NOMO-1 (cell line): Measurements from ENCODE around the gene ZNF417.
"Not testable (repeated sequence)": the region's sequence is repeated elsewhere in the genome, so short reads cannot be mapped to it uniquely, and the experiment has no call there.

Source experiments
- DNase-seq, 2 experiments: peaks; one replicate each; lab custom pipeline; 2025; ENCODE audit not compliant: unreplicated experiment in 2 of 2; lab: John Stamatoyannopoulos, UW

The ZNF417 gene

GRCh38 chr19:57916168-57916995 lies at the start of gene ZNF417:
Gene ZNF417, minus strand, starts transcription at chr19:57916592. Its CDS starts 181 bp downstream, at chr19:57916411.
- DNase-seq, result peak; percentile 91 to 96

DNA sequence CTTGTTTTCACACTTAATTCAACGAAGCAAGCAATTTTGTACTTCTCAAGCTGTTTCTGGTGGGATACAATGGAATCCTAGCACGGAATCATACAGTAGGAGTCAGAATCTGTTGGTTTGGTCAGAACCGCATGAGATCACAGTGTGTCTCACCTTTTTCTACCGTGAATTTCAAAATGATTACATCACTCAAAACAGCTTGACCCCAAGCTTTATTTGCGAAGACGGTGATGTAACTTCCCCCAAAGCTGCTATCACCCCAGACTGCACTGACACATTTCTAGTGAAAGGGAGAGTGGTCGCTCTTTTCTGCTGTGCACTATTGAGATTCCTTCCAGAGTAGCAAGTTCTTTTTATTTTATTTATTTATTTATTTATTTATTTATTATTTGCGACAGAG lies 48.4 kb upstream of the ZNF417 start:
- DNase-seq, result no peak

DNA sequence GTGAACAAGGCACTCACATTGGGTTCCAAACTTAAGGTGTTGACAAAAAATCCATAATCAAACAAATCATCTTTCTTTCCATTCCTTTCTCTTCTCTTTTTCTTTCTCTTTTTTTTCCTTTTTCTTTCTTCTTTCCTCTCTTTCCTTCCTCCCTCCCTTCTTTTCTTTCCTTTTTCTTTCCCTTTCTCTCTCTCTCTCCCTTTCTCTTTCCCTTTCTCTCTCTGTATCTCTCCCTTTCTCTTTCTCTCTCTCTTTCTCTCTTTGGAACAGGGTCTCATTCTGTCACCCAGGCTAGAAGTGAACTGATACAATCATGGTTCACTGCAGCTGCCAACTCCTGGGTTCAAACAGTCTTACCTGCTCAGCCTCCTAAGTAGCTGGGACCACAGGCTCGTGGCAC lies 45.4 kb upstream of the ZNF417 start:
- no peak for DNase-seq

DNA sequence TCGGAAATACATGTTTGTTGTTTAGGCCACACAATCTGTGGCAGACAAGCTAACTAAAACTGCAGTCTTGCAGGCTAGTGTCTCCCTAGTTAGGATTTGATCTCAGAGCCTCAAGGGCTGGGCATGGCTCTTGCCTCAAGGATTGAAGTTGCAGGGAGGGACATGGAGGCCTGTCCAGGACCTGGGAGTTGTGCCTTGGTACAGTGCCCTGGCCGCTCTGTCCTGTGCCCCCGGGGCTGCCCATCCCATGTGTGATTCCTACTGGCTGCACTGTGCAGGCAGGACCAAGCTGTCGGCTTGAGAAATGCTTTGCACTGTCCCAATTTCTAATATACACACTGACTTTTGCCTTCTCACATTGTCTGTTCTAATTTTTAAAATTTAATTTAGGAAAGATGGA lies 38.6 kb upstream of the ZNF417 start:
- DNase-seq, result no peak

DNA sequence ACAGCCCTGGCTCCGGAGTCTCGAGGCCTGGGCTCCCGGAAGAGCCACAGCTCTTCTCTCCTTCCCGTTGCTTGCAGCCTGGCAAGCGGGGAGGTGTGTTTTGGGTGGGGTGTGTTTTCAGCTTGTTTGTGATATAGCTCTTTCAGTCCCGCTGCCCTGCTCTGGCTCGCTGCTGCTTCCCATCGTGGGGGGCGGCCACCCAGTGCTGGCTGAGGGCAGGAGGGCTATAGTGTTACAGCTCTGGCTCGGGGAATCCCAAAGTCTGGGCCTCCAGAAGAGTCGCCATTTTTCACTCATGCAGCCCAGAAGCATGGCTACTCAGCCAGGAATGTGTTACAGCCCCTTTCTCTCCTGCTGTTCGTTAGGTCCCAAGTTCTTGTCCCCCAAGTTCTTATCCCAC lies 33.3 kb upstream of the ZNF417 start:
- no peak for DNase-seq

DNA sequence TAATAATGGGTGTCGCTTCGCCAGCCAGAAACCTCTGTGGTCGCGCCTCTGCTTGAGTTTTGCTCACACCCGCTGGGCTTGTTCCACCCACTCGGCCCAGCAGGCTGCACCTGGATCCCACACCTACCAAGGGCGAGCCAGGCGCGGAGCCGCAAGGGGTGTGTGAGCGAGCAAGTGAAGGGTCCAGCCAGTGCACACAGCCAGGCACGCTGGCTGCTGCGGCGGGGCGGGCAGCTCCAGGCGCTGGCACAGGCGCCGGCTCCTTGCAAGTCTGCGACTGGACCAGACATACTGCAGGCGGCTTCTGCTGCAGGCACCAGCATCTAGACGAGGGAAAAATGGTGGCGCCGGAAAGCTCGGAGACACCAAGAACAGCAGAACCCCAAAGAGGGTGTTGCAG lies 32.9 kb upstream of the ZNF417 start:
- DNase-seq, result no peak

GRCh38 chr19:57947419-57948134 lies 31.2 kb upstream of the ZNF417 start, which contains the start of gene ZNF256:
Gene ZNF256, minus strand, starts transcription at chr19:57947706. Its CDS starts 232 bp downstream, at chr19:57947474.
- peak; percentile 79 to 87 for DNase-seq

GRCh38 chr19:57947088-57947418 lies 30.7 kb upstream of the ZNF417 start:
- no peak for DNase-seq

GRCh38 chr19:57946316-57946715 lies 29.9 kb upstream of the ZNF417 start:
- DNase-seq, result peak in 1 of 2 experiments; percentile 3

DNA sequence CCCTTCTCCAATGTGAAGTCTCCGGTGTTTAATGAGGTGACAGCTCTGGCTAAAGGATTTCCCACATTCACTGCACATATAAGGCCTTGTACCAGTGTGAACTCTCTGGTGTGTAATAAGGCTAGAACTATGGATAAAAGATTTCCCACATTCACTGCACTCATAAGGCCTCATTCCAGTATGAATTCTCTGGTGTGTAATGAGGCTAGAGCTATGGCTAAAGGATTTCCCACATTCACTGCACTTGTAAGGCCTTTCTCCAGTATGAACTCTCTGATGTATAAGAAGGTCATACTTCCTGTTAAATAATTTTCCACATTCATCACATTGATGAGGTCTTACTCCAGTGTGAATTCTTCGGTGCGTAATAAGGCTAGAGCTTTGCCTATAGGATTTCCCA lies 25.2 kb upstream of the ZNF417 start:
- no peak for DNase-seq

DNA sequence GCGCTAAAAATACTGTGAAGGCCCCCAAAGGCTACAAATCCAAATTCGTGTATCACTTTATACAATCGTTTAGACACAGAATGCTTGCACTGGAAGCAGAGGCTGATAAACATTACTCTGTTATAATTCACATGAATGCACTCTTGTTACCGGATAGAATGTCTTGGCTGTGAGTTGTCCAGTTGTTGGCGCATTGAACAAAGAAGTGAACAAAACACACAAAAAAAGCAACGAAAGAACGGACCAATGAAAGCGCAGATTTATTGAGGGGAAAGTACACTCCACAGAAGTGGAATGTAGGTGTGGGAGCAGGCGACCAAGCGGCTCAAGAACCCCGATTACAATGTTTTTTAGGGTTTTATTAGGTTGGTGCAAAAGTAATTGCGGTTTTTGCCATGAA lies 19.3 kb upstream of the ZNF417 start:
- no peak for DNase-seq

DNA sequence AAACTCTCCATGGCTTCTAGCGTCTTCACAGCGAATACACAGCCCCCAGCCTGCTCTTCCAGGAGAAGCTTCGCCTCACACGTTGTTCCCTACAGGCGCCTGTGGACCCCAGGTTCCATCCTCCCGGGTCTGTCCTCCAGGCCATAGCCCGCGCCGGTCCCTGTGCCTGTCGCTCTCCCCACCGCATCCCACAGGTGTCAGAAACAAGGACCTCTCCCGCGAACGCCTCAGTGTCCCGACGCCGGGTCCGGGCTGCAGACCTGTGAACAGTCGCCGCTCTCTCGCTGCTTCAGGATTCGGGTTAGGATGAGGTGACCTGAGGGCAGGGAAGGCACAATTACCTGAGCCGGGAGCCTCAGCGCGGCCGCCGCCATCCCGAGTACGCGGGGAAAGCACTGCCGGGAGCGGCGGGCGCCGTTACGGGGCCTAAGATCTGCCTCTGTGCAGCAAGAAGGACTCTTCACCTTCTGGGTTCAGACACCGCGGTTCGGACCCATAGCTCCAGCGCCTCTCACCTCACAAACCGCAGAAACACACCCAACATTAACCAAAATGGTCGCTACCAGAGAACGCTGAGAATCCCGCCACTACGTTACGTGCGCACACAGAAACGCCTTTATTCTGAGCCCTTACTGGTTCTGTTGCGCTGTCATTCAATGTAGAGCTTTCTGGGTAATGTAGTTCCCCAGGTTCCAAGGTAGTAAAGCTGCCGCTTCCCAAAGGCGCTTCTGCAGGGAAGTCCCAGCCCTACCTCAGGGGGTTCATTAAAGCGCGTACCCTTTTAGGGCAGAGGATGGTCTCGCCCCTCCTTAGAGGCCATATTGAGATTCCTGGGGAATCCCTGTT lies 18.7 kb upstream of the ZNF417 start, which contains the start of gene ZNF418:
ZNF418 (minus strand) TSS at position 583 of the 846 bp plus-strand sequence. CDS start 1,580 bp downstream, outside the sequence.
- DNase-seq, result no peak

- no peak for DNase-seq
These were observed 11.2 kb upstream of the ZNF417 start for GRCh38 chr19:57927587-57927986.

DNA sequence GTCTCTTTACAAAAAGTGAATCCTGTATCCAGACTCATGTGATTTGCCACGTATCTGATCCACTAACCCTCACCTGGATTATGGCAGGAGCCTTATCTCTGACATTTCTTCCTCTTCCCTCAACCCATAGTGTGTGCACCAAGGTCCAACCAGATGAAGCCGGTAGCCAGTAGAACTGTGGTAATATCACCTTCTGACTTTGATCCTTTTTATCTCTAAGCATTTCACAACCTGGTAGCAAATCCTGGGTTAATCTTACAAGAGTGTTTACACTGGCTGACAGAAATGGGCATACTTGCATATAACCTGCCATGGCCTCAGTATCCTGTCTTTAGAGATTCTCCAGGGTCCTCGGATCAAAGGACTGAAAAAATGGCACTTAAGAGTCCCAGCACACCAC lies 1.9 kb downstream of the ZNF417 start:
- DNase-seq, result no peak

GRCh38 chr19:57907394-57907793 lies 9.0 kb downstream of the ZNF417 start:
- no peak for DNase-seq

DNA sequence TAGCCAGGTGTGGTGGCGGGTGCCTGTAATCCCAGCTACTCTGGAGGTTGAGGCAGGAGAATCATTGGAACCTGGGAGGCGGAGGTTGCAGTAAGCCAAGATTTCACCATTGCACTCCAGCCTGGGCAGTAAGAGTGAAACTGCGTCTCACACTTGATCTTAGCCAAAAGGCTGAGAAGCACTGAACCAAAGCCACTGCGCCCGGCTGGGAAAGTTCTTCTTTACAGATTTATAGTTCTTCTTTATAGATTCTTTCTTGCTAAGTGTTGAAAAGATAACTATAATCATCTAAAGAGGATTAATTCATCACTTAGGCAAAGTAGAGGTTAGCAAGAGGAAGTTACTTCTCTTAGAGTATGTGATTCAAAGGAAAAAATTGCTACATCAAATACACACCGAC lies 11.1 kb downstream of the ZNF417 start:
- no peak for DNase-seq

DNA sequence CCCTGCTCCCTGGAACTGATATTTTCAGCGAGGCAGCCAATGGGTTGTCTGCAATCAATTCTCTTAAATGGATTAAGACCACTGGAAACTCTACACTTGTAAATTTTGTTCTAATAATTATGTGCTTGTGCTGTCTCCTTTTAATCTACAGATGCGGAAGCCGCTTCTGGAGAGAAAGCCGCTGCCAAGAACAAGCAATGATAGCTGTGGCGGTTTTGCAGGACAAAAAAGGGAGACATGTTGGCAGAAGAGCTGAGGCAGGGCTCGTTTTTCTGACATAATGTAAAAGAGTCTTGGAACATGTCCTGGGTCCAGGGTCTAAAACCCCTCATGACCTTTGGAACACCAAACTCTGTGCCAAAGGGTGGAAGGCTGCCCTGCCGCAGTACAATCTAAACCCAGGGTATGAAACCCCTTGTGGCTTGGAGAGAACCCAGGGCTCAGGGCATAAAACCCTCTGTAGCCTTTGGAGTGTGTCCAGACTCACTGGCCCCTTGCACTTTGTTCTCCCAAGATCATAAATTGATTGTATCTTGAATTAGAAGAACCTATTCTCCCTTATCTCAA lies 12.7 kb downstream of the ZNF417 start:
- no peak for DNase-seq

GRCh38 chr19:57900311-57900710 lies 16.1 kb downstream of the ZNF417 start:
- no peak for DNase-seq

DNA sequence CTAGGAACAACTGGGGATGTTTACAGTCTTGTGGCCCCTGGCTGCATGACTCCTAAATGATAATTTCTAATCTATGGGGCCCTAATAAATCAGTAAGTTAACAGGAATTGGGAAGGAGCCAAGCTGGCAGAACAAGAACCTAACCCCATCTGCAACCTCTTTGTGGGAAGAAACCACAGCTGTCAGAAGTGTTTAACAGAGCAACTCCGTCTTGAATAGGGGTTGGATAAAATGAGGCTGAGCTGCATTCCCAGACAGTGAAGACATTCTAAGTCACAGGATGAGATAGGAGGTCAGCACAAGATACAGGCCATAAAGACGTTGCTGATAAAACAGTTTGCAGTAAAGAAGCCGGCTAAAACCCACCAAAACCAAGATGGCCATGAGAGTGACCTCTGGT lies 25.7 kb downstream of the ZNF417 start:
- DNase-seq, result not testable (repeated sequence)

DNA sequence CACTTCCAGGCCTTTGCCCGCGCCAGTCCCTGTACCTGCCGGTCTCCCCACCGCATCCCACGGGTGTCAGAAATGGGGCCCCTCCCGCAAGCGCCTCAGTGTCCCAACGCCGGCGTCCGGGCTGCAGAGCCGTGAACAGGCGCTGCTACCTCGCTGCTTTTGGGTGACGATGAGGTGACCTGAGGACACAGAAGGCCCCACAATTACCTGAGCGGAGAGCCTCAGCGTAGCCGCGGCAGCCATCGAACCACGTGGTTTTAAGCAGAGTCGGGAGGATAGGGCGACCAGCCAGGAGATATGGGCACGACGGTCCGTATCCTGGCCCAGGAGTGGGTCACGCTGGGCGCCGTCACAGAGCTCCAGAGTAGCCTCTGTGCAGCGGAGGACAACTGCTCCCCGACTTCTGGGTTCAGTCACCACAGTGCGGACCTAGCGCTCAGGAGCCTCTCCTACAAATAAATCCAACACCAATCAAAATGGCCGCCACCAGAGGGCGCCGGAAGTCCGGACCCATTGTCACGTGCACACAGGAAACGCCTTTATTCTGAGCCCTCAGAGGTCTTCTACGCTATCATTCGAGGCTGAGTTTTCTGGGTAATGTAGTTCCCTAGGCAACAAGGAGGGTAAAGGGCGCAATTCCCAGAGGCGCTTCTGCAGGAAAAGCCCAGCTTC lies 27.7 kb downstream of the ZNF417 start, which contains the start of gene ZNF814:
ZNF814 (minus strand) TSS at position 478 of the 672 bp plus-strand sequence; CDS start at position 243, 235 bp downstream.
- no peak for DNase-seq
